ENCODE measurements around the gene LAMC2. TPM values are rescaled to one million over a fixed set of nuclear protein-coding genes. Genes with fewer than 3 reads are reported as not detected.

Gene LAMC2
- total and polyA plus RNA-seq, 4 experiments from 2014 or later: not detected

DNA sequence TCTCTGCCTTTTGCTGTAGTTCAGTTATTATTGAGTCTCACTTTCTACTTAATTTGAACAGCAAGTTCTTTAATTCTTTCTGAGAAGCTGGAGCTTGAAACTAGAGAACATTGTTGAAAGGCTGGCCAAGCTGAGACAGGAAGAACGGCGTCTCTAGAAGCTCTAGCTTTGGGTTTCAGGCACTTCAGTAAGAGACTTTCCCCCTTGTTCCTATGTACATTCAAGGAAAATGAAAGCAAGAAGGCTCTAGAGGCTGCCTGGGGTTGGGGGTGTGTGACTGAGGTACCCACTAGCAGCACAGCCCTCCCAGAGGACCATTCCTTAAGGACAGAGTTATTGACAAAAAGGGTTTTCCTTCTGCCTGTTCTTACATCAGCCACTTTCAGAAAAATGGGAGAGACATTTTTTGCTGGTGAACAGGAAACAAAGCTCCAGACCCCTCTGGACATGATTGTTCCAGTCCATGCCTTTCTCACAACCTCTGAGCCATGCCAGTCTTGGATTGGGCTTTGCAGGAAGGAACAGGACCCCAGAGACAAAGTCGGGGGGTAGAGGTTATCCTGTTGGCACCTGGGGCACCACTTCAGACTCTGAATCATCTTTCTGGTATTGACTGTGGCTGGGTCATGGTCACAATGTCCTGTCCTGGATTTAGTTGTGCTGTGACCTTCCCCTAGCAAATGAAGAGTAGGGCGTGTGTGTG lies 63.1 kb downstream of the LAMC2 start:
- Histone ChIP-seq H3K4me3 (ENCODE audit: low read length in 2 of 2) (no peak overlapping the region), H3K9me3 (ENCODE audit: control insufficient read depth in 1 of 2, low read length in 2 of 2) (no peaks in the 10 kb centered on the region), H3K27ac (ENCODE audit: low read depth, low read length) (no peak overlapping the region), H3K4me1 (ENCODE audit: insufficient read depth, low read length) (no peaks in the 10 kb centered on the region), H3K36me3 (ENCODE audit: insufficient read depth, low read length) (no peaks in the 10 kb centered on the region), H3K27me3 (ENCODE audit: insufficient read depth, low read length) (no peaks in the 10 kb centered on the region)
- intact Hi-C loops (cut with micrococcal nuclease): no loop called here
- Mint-ChIP-seq H3K27ac (no peak overlapping the region), H3K36me3 (no peaks in the 10 kb centered on the region), H3K4me1 (no peaks in the 10 kb centered on the region), H3K4me3 (no peak overlapping the region), H3K9me3 (peaks cover 0 to 2% (median 0%) of the 10 kb centered on the region in 8 donors), H3K27me3 (peaks cover 11 to 12% of the 10 kb centered on the region in 2 donors)
- ChIA-PET CTCF (ENCODE audit: partially characterized antibody) (no interaction called here), POLR2A (ENCODE audit: partially characterized antibody) (no interaction called here)
- no peak for DNase-seq

DNA sequence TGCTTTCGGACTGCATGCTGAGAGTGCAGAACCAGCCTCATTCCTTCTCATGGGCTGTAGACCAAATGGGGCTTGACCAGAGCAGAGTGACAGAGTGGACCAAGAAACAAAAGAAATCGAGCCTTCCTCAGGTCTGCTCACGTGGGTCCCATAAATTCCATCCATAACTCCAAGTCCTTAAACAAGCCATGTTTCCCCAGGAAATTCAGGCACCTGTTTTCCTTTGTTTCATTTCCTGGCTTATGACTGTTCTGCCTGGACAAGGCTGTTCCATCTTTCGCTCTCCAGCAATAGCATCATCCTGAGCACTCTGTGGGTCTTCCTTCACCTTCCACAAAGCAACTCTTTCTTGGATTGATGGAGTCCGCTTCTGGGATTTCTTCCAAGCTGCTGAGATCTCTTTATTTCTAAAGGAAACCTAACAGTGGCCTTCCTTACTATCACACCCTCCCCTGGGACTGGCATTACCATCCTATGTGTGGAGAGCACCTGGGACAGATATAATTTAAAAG lies 63.9 kb downstream of the LAMC2 start:
- no peaks in the 10 kb centered on the region for H3K4me1 Mint-ChIP-seq
- no peaks in the 10 kb centered on the region for H3K36me3 Mint-ChIP-seq
- H3K4me1 ChIP-seq (ENCODE audit: insufficient read depth, low read length): no peaks in the 10 kb centered on the region
- intact Hi-C loops (cut with micrococcal nuclease): no loop called here
- no peaks in the 10 kb centered on the region for H3K9me3 ChIP-seq (ENCODE audit: control insufficient read depth in 1 of 2, low read length in 2 of 2)
- no peak for DNase-seq
- no peaks in the 10 kb centered on the region for H3K36me3 ChIP-seq (ENCODE audit: insufficient read depth, low read length)
- H3K27me3 ChIP-seq (ENCODE audit: insufficient read depth, low read length): no peaks in the 10 kb centered on the region
- no peak overlapping the region for H3K27ac Mint-ChIP-seq
- H3K4me3 ChIP-seq (ENCODE audit: low read length in 2 of 2): no peak overlapping the region
- CTCF ChIA-PET (ENCODE audit: partially characterized antibody): interaction anchor here (1.0 kb wide), 1 partner anchor 32 kb away, joined by 3 read pairs; no protein-coding TSS in a partner anchor
- H3K27ac ChIP-seq (ENCODE audit: low read depth, low read length): no peak overlapping the region
- peaks cover 0 to 3% (median 0%) of the 10 kb centered on the region in 8 donors for H3K9me3 Mint-ChIP-seq
- H3K27me3 Mint-ChIP-seq: peaks cover 11 to 12% of the 10 kb centered on the region in 2 donors
- no peak overlapping the region for H3K4me3 Mint-ChIP-seq
- POLR2A ChIA-PET (ENCODE audit: partially characterized antibody): no interaction called here

DNA sequence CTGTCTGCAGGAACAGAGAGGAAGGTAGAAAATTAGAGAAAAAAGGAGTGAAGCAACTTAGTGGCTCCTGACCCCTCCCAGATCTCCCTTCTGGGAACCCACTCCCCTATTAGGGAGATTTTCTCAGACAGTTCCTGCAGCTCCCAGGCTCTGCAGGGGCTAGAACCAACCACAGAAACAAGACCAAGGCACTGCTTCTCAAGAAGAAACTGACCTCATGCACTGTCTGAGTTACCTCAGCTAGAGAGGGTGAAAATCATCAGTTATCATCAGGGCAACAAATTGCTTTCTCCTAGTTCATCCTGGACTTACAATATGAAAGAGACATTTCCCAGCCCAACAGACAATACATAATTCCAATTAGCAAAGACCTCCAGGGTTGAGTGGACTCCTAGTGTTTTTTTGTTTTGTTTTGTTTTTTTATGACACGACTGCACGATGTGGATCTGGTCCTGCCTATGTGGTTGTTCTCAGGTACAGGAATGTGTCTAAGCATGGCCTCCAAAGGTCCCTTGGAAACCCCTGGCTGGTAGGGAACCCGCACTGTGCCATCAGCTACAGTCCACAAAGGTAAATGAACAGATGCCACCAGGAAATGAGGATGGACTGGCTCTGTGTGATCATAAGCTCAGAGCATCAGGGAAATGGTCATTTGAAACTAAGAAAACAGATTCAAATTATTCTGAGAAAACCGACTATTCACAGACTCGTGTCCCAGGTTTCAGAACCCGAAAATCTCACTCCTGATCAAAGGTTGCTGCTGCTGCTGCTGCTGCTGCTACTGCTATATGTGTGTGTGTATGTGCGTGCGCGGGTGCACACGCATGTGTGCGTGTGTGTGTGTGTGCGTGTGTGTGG lies 65.3 kb downstream of the LAMC2 start:
- Histone ChIP-seq H3K36me3 (ENCODE audit: insufficient read depth, low read length) (no peaks in the 10 kb centered on the region), H3K4me1 (ENCODE audit: insufficient read depth, low read length) (no peaks in the 10 kb centered on the region), H3K9me3 (ENCODE audit: control insufficient read depth in 1 of 2, low read length in 2 of 2) (no peaks in the 10 kb centered on the region), H3K27ac (ENCODE audit: low read depth, low read length) (no peak overlapping the region), H3K27me3 (ENCODE audit: insufficient read depth, low read length) (no peaks in the 10 kb centered on the region), H3K4me3 (ENCODE audit: low read length in 2 of 2) (no peak overlapping the region)
- Mint-ChIP-seq H3K27me3 (peaks cover 8 to 10% of the 10 kb centered on the region in 2 donors), H3K4me3 (no peak overlapping the region), H3K36me3 (no peaks in the 10 kb centered on the region), H3K4me1 (no peaks in the 10 kb centered on the region), H3K27ac (no peak overlapping the region), H3K9me3 (peaks cover 0 to 7% (median 0%) of the 10 kb centered on the region in 8 donors)
- POLR2A ChIA-PET (ENCODE audit: partially characterized antibody): no interaction called here
- CTCF ChIA-PET (ENCODE audit: partially characterized antibody): no interaction called here
- no peak for DNase-seq
- intact Hi-C loops (cut with micrococcal nuclease): no loop called here

DNA sequence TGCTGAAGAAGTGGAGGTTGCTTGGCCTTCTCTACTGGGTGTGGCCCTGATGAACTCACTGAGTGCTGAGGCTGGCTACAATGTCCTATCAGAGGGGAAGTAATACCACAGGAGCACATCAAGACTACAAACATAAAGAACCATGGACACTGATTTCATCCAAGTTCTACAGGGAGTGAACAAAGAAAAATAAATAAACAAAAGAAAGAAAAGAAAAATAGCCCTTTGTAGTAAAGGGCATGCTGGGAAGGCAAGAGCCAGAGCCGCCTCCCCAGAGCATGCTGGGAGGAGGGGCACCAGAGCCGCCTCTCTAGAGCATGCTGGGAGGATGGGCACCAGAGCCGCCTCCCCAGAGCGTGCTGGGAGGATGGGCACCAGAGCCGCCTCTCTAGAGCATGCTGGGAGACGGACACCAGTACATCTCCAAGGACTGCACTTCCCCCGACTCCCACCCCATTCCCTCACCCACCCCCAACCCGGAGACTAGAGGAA lies 65.9 kb downstream of the LAMC2 start:
- Histone ChIP-seq H3K36me3 (ENCODE audit: insufficient read depth, low read length) (no peaks in the 10 kb centered on the region), H3K4me3 (ENCODE audit: low read length in 2 of 2) (no peak overlapping the region), H3K4me1 (ENCODE audit: insufficient read depth, low read length) (no peaks in the 10 kb centered on the region), H3K27me3 (ENCODE audit: insufficient read depth, low read length) (no peaks in the 10 kb centered on the region), H3K9me3 (ENCODE audit: control insufficient read depth in 1 of 2, low read length in 2 of 2) (no peaks in the 10 kb centered on the region), H3K27ac (ENCODE audit: low read depth, low read length) (no peak overlapping the region)
- POLR2A ChIA-PET (ENCODE audit: partially characterized antibody): no interaction called here
- no peak for DNase-seq
- Mint-ChIP-seq H3K36me3 (no peaks in the 10 kb centered on the region), H3K4me1 (no peaks in the 10 kb centered on the region), H3K27me3 (peaks cover 5 to 8% of the 10 kb centered on the region in 2 donors), H3K9me3 (peaks cover 0 to 7% (median 0%) of the 10 kb centered on the region in 8 donors), H3K27ac (no peak overlapping the region), H3K4me3 (no peak overlapping the region)
- intact Hi-C loops (cut with micrococcal nuclease): no loop called here
- CTCF ChIA-PET (ENCODE audit: partially characterized antibody): no interaction called here

DNA sequence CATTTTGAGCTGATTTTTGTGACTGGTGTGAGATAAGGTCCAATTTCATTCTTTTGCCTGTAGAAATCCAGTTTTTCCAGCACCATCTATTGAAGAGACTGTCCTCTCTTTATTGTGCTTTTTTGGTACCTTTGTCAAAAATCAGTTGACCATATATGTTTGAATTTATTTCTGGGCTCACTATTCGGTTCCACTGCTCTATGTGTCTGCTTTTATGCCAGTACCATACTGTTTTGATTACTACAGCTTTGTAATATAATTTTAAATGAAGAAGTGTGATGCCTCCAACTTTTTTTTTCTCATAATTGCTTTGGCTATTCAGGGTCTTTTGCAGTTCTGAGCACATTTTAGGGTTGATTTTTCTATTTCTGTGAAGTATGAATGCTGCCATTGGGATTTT lies 69.0 kb downstream of the LAMC2 start:
- peaks cover 8 to 12% of the 10 kb centered on the region in 2 donors for H3K27me3 Mint-ChIP-seq
- peaks cover 0 to 7% (median 1%) of the 10 kb centered on the region in 8 donors for H3K9me3 Mint-ChIP-seq
- no peaks in the 10 kb centered on the region for H3K9me3 ChIP-seq (ENCODE audit: control insufficient read depth in 1 of 2, low read length in 2 of 2)
- no peaks in the 10 kb centered on the region for H3K36me3 Mint-ChIP-seq
- H3K4me3 ChIP-seq (ENCODE audit: low read length in 2 of 2): no peak overlapping the region
- ChIA-PET CTCF (ENCODE audit: partially characterized antibody) (interaction anchor here (0.9 kb wide), 1 partner anchor 12 kb away, joined by 3 read pairs; no protein-coding TSS in a partner anchor), POLR2A (ENCODE audit: partially characterized antibody) (no interaction called here)
- H3K36me3 ChIP-seq (ENCODE audit: insufficient read depth, low read length): no peaks in the 10 kb centered on the region
- intact Hi-C loops (cut with micrococcal nuclease): no loop called here
- no peak overlapping the region for H3K27ac ChIP-seq (ENCODE audit: low read depth, low read length)
- H3K27me3 ChIP-seq (ENCODE audit: insufficient read depth, low read length): no peaks in the 10 kb centered on the region
- DNase-seq: no peak
- no peaks in the 10 kb centered on the region for H3K4me1 ChIP-seq (ENCODE audit: insufficient read depth, low read length)
- H3K4me1 Mint-ChIP-seq: no peaks in the 10 kb centered on the region
- no peak overlapping the region for H3K27ac Mint-ChIP-seq
- no peak overlapping the region for H3K4me3 Mint-ChIP-seq

DNA sequence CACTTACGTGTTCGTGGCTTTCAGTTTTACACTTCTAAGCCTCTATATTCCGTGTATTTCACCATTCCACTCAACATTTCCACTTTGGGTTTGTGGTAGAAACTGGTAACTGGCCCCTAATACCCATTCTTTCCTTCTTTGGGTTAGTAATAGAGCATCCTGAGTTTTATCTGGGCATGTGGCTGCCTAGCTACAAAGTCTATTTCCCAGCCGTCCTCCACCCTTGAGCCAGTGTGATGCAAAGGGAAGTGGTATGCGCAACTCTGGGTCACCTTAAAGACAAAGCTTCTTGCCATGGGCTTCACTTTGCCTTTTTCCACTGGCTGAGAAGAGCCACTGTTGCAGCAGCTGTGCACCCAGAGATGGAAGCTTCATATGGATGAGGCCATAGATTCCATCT lies 73.9 kb downstream of the LAMC2 start:
- Mint-ChIP-seq H3K27ac (no peak overlapping the region), H3K9me3 (peaks cover 0 to 5% (median 1%) of the 10 kb centered on the region in 8 donors), H3K36me3 (no peaks in the 10 kb centered on the region), H3K4me1 (no peaks in the 10 kb centered on the region), H3K27me3 (peaks cover 9 to 25% of the 10 kb centered on the region in 2 donors), H3K4me3 (no peak overlapping the region)
- Histone ChIP-seq H3K27ac (ENCODE audit: low read depth, low read length) (no peak overlapping the region), H3K27me3 (ENCODE audit: insufficient read depth, low read length) (peaks cover 7% of the 10 kb centered on the region), H3K9me3 (ENCODE audit: control insufficient read depth in 1 of 2, low read length in 2 of 2) (no peaks in the 10 kb centered on the region), H3K4me3 (ENCODE audit: low read length in 2 of 2) (no peak overlapping the region), H3K4me1 (ENCODE audit: insufficient read depth, low read length) (no peaks in the 10 kb centered on the region), H3K36me3 (ENCODE audit: insufficient read depth, low read length) (no peaks in the 10 kb centered on the region)
- POLR2A ChIA-PET (ENCODE audit: partially characterized antibody): no interaction called here
- intact Hi-C loops (cut with micrococcal nuclease): no loop called here
- DNase-seq: no peak
- CTCF ChIA-PET (ENCODE audit: partially characterized antibody): no interaction called here

DNA sequence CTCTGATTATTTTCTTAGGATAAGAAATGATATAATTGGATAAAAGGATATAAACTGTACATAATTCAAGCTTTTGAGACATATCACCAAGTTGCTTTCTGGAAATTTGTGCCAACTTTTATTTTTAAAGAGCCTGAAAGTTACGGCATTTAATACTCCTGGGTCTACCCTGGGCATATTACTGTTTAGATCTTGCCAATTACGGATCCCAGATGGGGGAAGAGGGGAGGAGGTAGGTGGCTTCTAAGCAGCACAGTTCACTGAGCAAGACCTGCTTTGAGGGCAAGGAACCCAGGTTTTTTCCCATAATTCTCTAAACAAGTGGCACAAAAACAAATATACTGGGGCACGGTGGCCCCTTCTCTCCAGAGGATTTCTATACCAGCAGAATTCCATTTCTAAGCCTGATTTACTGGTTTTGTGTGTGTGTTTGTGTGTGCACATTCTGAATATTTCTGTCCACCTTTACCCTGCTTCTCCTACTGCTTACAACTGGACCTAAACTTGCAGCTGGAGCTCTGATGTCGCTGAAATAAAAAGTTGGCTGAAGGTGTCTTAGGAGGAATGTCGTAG lies 76.7 kb downstream of the LAMC2 start:
- Mint-ChIP-seq H3K36me3 (no peaks in the 10 kb centered on the region), H3K27ac (no peak overlapping the region), H3K27me3 (peaks cover 12 to 27% of the 10 kb centered on the region in 2 donors), H3K4me3 (no peak overlapping the region), H3K4me1 (no peaks in the 10 kb centered on the region), H3K9me3 (no peaks in the 10 kb centered on the region)
- peaks cover 7% of the 10 kb centered on the region for H3K27me3 ChIP-seq (ENCODE audit: insufficient read depth, low read length)
- no peak overlapping the region for H3K27ac ChIP-seq (ENCODE audit: low read depth, low read length)
- H3K4me3 ChIP-seq (ENCODE audit: low read length in 2 of 2): no peak overlapping the region
- CTCF ChIA-PET (ENCODE audit: partially characterized antibody): interaction anchor here (2.6 kb wide), 1 partner anchor 19 kb away, joined by 8 read pairs; no protein-coding TSS in a partner anchor
- H3K36me3 ChIP-seq (ENCODE audit: insufficient read depth, low read length): no peaks in the 10 kb centered on the region
- no peak for DNase-seq
- POLR2A ChIA-PET (ENCODE audit: partially characterized antibody): no interaction called here
- no peaks in the 10 kb centered on the region for H3K9me3 ChIP-seq (ENCODE audit: control insufficient read depth in 1 of 2, low read length in 2 of 2)
- intact Hi-C loops (cut with micrococcal nuclease): no loop called here
- H3K4me1 ChIP-seq (ENCODE audit: insufficient read depth, low read length): no peaks in the 10 kb centered on the region

All from CD4-positive, alpha-beta memory T cell (primary cell).